ENCODE measurements around the gene MRPL3. TPM values are rescaled to one million over a fixed set of nuclear protein-coding genes. Genes with fewer than 3 reads are reported as not detected.
A peak's percentile ranks its signal among the peaks of the same experiment; 100 is the strongest.
"Not testable (repeated sequence)": the region's sequence is repeated elsewhere in the genome, so short reads cannot be mapped to it uniquely, and the experiment has no call there.

MRPL3 gene
- total RNA-seq, 2 donors from 2014 or later = 110 to 119 TPM

DNA sequence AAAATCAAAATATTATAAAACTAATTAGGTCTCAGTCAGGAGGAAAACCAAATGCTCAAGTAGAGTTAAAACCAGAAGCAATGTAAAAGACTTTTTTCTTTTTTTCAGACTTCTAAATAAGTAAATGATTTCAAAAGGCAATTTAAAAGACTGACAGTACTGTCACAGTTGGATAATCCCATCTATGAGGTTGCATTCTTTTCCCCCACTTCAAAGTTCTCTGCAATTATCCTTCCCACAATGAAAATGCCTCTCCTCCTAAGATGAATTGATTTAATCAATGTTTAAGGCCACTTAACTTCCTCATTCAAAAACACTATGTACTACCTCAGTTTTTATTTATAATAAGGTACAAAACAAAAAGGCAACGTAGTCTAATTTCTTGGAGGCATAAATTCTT lies 8.1 kb downstream of the MRPL3 start:
- no peak overlapping the region for H3K4me3 Mint-ChIP-seq
- H3K4me1 Mint-ChIP-seq = peaks cover 10% of the 10 kb centered on the region
- Histone ChIP-seq H3K27ac (ENCODE audit: low read depth, low read length) (peak overlapping the region; percentile 18), H3K9ac (ENCODE audit: extremely low read depth, low read length, poor library complexity, severe bottlenecking) (no peak overlapping the region), H3K4me3 (ENCODE audit: low read length) (no peak overlapping the region), H3K4me1 (ENCODE audit: control insufficient read depth, insufficient read depth, low read length) (no peaks in the 10 kb centered on the region), H3K9me3 (ENCODE audit: control insufficient read depth, low read length) (no peaks in the 10 kb centered on the region), H3K36me3 (ENCODE audit: control insufficient read depth, insufficient read depth, low read length) (peaks cover 81% of the 10 kb centered on the region), H3K27me3 (ENCODE audit: control insufficient read depth, insufficient read depth, low read length, poor library complexity, severe bottlenecking) (no peaks in the 10 kb centered on the region)
- no peak for DNase-seq
- H3K27me3 Mint-ChIP-seq (ENCODE audit: insufficient read depth) = no peaks in the 10 kb centered on the region
- H3K27ac Mint-ChIP-seq = no peak overlapping the region
- H3K36me3 Mint-ChIP-seq (ENCODE audit: low read depth) = peaks cover 49% of the 10 kb centered on the region
- TF ChIP-seq, protein P1, sequence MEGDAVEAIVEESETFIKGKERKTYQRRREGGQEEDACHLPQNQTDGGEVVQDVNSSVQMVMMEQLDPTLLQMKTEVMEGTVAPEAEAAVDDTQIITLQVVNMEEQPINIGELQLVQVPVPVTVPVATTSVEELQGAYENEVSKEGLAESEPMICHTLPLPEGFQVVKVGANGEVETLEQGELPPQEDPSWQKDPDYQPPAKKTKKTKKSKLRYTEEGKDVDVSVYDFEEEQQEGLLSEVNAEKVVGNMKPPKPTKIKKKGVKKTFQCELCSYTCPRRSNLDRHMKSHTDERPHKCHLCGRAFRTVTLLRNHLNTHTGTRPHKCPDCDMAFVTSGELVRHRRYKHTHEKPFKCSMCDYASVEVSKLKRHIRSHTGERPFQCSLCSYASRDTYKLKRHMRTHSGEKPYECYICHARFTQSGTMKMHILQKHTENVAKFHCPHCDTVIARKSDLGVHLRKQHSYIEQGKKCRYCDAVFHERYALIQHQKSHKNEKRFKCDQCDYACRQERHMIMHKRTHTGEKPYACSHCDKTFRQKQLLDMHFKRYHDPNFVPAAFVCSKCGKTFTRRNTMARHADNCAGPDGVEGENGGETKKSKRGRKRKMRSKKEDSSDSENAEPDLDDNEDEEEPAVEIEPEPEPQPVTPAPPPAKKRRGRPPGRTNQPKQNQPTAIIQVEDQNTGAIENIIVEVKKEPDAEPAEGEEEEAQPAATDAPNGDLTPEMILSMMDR (conservative IDR thresholded peaks at IDR 0.05) = no peak
- H3K9me3 Mint-ChIP-seq = no peaks in the 10 kb centered on the region
- 83% methylated on average over 1 of the region's 1 CpG; no CpG with 5 or more reads in 1 of the 2 experiments for WGBS, 2 experiments (ENCODE audit: insufficient coverage in 1 of 2, insufficient read length in 1 of 2)

DNA sequence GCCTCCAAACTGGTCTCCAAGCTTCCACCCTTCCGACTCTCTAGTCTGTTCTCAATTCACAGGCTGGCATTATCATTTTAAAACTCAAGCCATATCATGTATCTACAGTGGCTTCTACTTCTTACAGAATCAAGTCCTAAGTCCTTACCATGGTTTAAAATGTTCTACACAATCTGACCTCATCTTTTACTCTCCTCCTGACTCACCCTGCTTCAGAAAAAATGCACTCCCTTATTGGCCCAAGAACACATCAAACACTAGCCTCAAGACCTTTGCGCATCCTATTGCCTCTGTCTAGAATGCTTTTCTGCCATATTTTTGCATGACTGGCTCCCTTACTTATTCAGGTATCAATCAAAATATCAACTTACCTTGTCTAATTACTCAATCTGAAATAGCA lies 11.0 kb downstream of the MRPL3 start:
- Histone ChIP-seq H3K36me3 (ENCODE audit: control insufficient read depth, insufficient read depth, low read length) (peaks cover 79% of the 10 kb centered on the region), H3K9me3 (ENCODE audit: control insufficient read depth, low read length) (no peaks in the 10 kb centered on the region), H3K27me3 (ENCODE audit: control insufficient read depth, insufficient read depth, low read length, poor library complexity, severe bottlenecking) (no peaks in the 10 kb centered on the region), H3K9ac (ENCODE audit: extremely low read depth, low read length, poor library complexity, severe bottlenecking) (no peak overlapping the region), H3K27ac (ENCODE audit: low read depth, low read length) (no peak overlapping the region), H3K4me3 (ENCODE audit: low read length) (no peak overlapping the region), H3K4me1 (ENCODE audit: control insufficient read depth, insufficient read depth, low read length) (no peaks in the 10 kb centered on the region)
- Mint-ChIP-seq H3K36me3 (ENCODE audit: low read depth) (peaks cover 44% of the 10 kb centered on the region), H3K27ac (no peak overlapping the region), H3K9me3 (no peaks in the 10 kb centered on the region), H3K4me3 (no peak overlapping the region), H3K27me3 (ENCODE audit: insufficient read depth) (no peaks in the 10 kb centered on the region), H3K4me1 (peaks cover 7% of the 10 kb centered on the region)
- TF ChIP-seq, protein P1 (conservative IDR thresholded peaks at IDR 0.05) = no peak
- 94 to 100% methylated on average over 2 of the region's 2 CpGs for WGBS, 2 experiments (ENCODE audit: insufficient coverage in 1 of 2, insufficient read length in 1 of 2)
- DNase-seq = no peak

DNA sequence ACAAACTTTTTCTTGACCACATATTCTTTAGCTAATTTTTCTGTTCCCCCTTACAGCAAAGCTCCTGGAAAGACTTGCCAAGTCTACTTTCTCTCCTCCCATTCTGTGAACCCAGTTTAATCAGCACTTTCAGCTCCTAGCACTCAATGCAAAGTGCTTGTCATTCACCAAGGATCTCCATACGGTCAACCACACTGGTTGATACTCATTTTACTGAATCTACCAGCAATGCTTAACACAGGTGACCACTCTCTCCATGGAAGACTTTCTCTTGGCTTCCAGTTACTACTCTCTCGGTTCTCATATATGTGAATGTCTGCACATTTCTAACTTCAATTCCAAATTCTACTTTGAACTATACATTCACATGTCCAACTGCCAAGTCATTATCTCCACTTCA lies 11.7 kb downstream of the MRPL3 start:
- H3K9me3 Mint-ChIP-seq = no peaks in the 10 kb centered on the region
- Histone ChIP-seq H3K9me3 (ENCODE audit: control insufficient read depth, low read length) (no peaks in the 10 kb centered on the region), H3K9ac (ENCODE audit: extremely low read depth, low read length, poor library complexity, severe bottlenecking) (no peak overlapping the region), H3K4me1 (ENCODE audit: control insufficient read depth, insufficient read depth, low read length) (no peaks in the 10 kb centered on the region), H3K4me3 (ENCODE audit: low read length) (no peak overlapping the region), H3K27ac (ENCODE audit: low read depth, low read length) (no peak overlapping the region), H3K36me3 (ENCODE audit: control insufficient read depth, insufficient read depth, low read length) (peaks cover 74% of the 10 kb centered on the region), H3K27me3 (ENCODE audit: control insufficient read depth, insufficient read depth, low read length, poor library complexity, severe bottlenecking) (no peaks in the 10 kb centered on the region)
- H3K36me3 Mint-ChIP-seq (ENCODE audit: low read depth) = peaks cover 43% of the 10 kb centered on the region
- no peak overlapping the region for H3K4me3 Mint-ChIP-seq
- 91 to 92% methylated on average over 2 of the region's 2 CpGs for WGBS, 2 experiments (ENCODE audit: insufficient coverage in 1 of 2, insufficient read length in 1 of 2)
- peaks cover 2% of the 10 kb centered on the region for H3K4me1 Mint-ChIP-seq
- H3K27ac Mint-ChIP-seq = no peak overlapping the region
- H3K27me3 Mint-ChIP-seq (ENCODE audit: insufficient read depth) = no peaks in the 10 kb centered on the region
- DNase-seq = no peak
- TF ChIP-seq, protein P1 (conservative IDR thresholded peaks at IDR 0.05) = no peak

DNA sequence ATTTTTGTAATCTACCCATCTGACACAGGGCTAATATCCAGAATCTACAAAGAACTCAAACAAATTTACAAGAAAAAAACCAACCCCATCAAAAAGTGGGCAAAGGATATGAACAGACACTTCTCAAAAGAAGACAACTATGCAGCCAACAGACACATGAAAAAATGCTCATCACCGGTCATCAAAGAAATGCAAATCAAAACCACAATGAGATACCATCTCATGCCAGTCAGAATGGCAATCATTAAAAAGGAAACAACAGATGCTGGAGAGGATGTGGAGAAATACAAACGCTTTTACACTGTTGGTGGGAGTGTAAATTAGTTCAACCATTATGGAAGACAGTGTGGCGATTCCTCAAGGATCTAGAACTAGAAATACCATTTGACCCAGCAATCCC lies 16.2 kb downstream of the MRPL3 start:
- not testable (repeated sequence) for H3K9me3 ChIP-seq (ENCODE audit: control insufficient read depth, low read length); H3K4me3 Mint-ChIP-seq; H3K27ac Mint-ChIP-seq; H3K4me1 Mint-ChIP-seq; H3K4me1 ChIP-seq (ENCODE audit: control insufficient read depth, insufficient read depth, low read length); H3K27ac ChIP-seq (ENCODE audit: low read depth, low read length); H3K9ac ChIP-seq (ENCODE audit: extremely low read depth, low read length, poor library complexity, severe bottlenecking); H3K4me3 ChIP-seq (ENCODE audit: low read length); H3K27me3 Mint-ChIP-seq (ENCODE audit: insufficient read depth); H3K27me3 ChIP-seq (ENCODE audit: control insufficient read depth, insufficient read depth, low read length, poor library complexity, severe bottlenecking); H3K9me3 Mint-ChIP-seq; DNase-seq
- peaks cover 35% of the 10 kb centered on the region for H3K36me3 Mint-ChIP-seq (ENCODE audit: low read depth)
- 80 to 96% methylated on average over 1 to 2 of the region's 3 CpGs for WGBS, 2 experiments (ENCODE audit: insufficient coverage in 1 of 2, insufficient read length in 1 of 2)
- peaks cover 73% of the 10 kb centered on the region for H3K36me3 ChIP-seq (ENCODE audit: control insufficient read depth, insufficient read depth, low read length)

Measured in endodermal cell (in vitro differentiated cells).